Measurements from ENCODE around the gene CRYGN. TPM values are rescaled to one million over a fixed set of nuclear protein-coding genes. Genes with fewer than 3 reads are reported as not detected.

Gene CRYGN
- total RNA-seq, 2 donors from 2014 or later = 0.42 to 1.1 TPM

DNA sequence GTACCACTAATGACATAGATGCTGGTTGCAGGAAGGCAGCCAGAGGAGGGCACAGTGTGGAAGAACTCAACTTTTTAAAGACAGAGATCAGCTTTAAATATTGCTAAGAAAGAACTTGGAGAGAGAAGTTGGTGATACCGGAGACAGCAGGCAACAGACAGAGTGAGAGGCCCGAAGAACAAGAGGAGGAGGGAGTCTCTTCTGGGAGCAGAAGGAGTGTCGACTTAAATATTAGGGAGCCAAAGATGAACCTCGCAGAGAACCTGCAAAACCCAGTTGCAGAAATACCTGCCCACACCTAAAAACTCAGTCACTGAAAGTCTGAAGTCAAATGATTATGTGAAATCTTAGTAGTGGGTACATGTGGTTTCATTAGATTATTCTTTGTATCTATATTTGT, 26.7 kb downstream of the CRYGN start:
- intact Hi-C loops (cut with DNase I) = no loop called here
- DNase-seq (ENCODE audit: low spot score) = no peak

DNA sequence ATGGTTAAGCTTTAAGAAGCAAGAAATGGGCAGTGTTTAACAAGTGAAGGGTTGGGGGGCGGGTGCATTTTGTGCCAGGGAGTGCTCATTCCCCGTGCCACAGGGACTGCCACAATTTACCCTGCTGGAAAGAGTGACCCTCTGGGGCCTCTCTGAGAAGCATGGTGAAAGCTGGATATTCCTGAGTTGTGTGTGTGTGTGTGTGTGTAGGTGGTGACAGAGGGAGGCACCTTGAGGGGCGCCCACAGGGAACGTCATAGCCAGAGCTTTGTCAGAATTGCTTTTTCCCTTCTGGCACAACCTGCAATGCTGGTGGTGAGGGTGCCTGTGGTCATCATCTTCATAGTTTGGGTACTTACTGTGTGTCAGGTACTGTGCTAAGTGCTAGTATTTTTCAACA, 27.6 kb downstream of the CRYGN start:
- intact Hi-C loops (cut with DNase I) = no loop called here
- no peak for DNase-seq (ENCODE audit: low spot score)

DNA sequence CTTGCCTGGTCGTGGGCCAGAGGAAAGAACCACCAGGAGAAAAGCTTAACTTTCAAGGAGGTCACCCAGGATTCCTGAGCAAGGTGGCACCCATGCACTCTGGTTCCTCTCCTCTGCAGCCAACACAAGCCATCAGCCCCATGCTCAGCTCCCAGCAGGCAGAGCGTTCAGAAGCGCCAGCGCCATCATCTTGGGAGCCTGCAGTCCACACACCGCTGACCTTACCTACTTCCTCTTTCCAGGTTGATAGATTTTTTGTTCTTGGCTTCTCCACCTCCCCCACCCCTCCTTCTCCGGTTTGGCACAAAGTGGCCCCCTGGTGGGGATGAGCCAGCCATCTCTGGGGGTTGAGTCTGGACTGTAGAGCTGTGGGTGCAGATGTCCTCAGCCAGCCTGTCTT, 28.4 kb downstream of the CRYGN start:
- no peak for DNase-seq (ENCODE audit: low spot score)

DNA sequence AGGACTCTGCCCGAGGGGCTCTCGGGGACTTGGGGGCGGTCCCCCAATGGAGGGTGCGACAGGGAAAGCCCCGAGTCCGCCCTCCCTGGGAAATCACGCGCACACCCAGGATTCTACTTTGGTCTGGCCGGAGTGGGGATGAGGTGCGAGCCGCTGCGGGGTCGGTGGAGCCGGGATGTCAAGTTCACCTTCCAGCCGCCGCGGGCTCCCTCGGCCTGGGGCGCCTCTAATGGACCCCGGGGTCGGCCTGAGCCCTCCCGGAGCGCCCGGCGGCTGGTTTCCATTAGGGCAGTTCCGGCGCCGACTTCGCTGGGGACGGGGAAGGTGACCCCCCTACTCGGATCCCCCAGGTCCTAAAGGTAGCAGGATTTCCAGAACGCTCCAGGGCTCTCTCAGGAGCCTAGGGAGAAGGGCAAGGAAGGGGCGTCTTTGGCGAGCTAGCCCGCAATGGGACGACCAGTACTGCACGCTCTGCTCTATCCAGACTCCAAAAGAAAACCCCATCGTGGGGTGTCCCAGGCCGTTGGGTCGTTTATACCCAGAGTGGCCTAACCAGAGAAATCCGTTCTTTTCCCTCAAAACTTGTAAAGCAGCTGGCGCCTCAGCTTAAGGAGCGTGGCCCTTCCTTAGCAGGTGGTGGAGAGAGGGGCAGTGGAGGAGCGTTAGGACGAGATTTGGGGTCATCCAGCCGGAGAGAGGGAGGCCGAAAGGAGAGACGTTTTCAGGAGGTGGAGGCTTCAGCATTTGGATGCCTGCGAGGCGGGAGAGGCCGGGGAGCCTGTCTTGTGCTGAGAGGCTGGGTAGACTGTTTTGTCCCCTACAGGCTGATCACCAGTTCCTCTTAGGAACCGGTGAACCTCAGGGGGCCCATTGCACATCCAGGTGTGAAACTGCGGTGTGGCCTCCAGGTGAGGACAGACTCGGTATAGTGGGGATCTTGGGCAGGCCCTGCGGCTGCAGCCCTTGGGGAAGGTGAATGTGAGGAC, 29.2 kb downstream of the CRYGN start:
- no peak for DNase-seq (ENCODE audit: low spot score)
- intact Hi-C loops (cut with DNase I) = no loop called here

More for the DNA sequence above, 28.4 kb downstream of the CRYGN start:
- intact Hi-C loops (cut with DNase I) = no loop called here

DNA sequence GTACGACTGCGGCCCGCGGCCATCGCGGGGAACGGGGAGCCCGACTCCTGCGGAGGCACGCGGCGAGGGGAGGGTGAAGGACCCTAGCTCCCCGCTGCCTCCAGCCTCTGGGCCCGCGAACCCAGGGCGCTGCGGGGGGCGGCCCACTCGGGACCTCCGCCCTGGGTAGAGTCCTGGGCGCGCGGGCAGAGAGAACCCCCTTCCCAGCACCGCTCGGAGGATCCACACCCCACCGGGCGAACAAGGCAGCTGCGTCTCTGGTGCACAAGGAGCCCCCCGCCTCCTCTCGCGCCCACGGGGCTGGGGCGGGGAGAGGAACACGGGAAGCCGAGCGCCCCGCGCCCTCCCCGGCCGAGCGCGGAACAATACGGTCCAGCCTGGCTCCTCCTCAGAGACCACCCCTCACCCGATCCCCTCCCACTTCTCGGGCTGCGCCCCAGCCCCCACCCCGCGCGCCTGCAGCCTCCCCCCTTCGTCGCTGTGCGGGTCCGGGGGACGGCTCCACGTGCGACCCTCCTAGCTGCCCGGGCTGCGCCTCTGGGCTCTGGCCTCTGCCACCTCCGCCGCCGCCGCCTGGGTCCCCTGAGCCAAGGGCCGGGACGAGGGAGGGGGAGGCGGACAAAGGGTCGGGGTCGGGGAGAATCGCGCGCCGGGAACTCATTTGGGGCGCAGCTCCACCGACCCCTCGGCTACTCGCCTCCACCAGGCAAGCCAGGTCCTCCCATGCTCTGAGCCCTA, 30.1 kb downstream of the CRYGN start, which contains the start of gene WDR86:
WDR86 (minus strand) TSS at position 372 of the 738 bp plus-strand sequence. CDS start 449 bp downstream, outside the sequence.
- DNase-seq (ENCODE audit: low spot score) = no peak
- intact Hi-C loops (cut with DNase I) = no loop called here

DNA sequence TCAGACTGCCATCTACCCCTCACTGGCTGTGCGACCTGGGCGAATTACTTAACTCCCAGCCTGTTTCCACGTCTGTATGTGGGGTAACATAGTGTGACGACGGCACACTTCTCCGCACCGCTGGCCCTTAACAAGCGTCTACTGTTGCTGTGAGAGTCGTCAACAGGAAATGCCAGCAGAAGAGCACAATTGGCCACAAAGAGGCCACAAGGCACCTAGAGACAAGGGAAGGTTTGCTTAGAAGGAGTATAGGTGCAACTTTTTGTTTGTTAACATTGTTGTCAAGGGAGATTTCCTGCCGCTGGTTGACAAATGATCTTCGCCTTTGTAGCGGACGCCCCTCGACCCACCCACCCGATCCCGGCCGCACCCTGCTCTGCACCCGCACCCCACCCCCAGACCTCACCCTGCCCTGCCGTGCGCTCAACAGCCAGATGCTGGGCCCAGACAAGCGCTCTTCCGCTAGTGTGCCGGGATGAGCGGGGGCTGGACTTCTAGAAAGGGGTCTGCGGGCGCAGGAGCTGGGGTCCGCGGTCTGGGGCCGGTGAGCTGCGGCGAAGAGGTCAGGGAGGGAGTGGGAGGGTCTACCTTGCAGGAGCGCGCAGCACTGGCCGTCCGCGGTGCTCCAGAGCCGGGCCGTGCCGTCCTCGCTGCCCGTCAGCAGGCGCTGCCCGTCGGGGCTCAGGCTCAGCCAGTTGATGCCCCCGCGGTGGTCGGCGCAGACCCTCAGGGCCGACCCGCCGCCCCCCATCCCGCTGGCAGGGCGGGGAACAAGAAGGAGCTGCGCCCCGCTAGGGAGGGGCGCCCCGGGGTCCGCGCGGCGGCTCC, 30.9 kb downstream of the CRYGN start:
- intact Hi-C loops (cut with DNase I) = no loop called here
- DNase-seq (ENCODE audit: low spot score) = no peak

DNA sequence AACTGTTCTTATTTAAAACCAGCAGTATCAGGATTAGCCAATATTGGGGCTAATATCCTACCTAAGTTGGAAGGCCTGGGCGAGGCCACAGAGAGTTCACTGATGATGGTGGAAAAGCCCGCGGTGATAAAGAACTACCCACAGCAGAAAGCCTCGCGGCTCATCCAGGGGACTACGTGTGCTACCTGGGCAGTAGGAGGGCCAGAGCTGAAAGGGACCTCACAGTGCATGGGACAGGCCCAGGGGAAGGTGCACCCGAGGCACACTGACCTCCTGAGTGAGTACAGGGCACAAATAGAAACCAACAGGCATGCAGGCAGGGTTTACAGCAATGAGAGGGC, 31.5 kb downstream of the CRYGN start:
- intact Hi-C loops (cut with DNase I) = no loop called here
- no peak for DNase-seq (ENCODE audit: low spot score)

DNA sequence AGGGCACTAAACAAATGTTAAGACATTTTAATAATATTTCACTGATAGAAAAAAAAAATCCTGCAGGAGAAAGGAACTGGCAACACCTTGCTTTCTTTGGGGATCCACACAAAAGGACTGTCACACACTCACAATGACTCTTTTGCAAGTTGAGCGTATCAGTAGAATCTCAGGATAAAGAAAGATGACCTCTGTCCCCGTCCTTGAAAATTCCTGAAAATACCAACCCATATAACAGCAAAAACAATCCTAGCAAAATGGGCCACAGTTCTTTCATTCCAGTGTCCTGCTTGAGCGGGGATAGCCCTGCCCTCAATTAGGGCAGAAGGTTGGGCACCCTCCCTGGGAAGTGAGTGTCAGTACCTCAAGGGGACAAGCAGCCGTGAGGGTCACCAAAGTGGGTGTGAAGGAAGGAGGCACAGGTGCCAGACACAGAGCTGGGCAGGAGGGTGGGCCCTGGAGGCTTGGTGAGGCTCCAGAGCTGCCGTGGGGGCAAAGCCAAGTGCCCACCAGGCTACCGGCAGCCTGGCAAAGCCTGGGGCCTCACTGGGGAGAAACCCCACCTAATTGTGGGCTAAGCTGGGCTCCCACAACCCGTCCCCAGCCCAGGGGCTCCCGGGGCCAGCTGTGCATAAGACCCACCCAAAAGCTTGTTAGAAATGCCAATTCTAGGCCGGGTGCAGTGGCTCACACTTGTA, 32.9 kb downstream of the CRYGN start:
- DNase-seq (ENCODE audit: low spot score) = no peak
- intact Hi-C loops (cut with DNase I) = no loop called here

DNA sequence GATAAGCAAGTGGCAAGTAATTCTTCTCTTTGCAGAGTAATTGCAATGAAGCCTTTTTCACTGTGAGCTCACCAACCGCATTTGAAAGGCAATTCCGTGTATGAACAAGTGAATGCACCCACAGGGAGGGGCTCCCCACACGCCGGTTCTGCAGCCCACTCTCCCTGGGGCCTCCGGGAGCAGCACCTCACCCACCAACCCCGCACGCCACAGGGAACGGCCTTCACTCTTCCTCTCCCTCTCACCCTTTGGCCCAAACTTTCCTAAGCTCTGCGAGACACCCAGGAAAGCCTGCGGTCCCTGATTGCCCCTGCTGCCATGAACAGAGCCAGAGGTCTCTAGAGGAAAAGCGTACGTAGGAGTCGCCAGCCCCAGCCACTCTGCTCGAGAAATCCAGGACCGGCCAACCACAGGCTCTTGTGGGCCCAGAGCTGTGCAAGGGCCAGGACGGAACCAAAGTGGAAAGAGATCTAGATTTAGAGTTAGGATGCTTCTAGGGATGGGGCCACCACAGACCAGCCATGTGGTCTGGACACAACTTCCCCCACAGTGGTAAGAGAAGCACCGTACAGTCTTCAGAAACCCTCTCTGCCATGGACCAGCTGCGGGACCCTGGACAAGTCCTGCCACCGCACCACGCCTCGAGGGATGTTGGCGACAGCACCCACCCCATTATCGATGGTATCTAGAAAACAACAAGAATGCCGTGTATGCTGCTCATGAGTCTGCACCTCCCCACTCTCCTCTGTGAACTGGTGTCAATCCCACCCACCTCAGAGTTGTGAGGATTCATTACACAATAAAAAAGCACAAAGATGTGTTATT, 33.7 kb downstream of the CRYGN start:
- DNase-seq (ENCODE audit: low spot score) = no peak
- intact Hi-C loops (cut with DNase I) = no loop called here

DNA sequence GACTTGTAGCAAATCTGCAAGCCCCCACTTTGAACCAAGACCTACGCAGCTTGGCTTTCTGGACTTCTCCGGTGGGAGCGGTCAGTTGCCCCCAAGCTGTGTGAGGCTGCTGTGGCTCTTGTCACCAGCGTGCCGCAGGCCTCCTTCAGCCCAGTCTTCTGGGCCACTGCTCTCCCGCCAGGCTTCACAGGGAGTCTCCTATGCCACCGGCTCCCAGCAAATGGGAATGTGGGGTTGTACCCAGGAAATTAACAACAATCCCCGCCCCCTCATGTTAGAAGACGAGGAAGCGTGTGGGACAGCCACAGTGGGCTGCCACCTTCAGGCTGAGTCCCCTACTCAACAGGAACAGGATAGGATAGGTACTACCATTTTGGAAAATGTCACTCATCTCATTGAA, 34.4 kb downstream of the CRYGN start:
- intact Hi-C loops (cut with DNase I) = no loop called here
- no peak for DNase-seq (ENCODE audit: low spot score)

DNA sequence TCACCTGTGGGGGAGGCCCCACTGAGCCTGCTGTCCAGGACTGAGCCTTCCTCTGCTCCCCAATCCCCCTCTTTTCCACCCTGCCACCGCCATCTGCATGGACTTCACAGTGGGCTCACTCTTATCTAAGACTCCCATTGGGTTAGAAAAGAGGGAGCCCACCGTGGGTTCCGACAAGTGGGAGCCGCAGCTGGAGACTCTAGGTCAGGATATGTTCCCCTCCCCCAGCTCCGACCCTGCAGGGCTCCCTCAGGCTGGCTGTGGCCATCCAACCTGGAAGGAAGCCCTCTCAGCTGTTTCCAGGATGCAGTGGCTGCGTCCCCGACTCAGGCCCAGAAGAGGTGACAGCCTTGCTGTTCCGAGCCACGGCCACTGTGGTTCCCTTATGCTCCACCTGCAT, 34.9 kb downstream of the CRYGN start:
- no peak for DNase-seq (ENCODE audit: low spot score)
- intact Hi-C loops (cut with DNase I) = no loop called here

DNA sequence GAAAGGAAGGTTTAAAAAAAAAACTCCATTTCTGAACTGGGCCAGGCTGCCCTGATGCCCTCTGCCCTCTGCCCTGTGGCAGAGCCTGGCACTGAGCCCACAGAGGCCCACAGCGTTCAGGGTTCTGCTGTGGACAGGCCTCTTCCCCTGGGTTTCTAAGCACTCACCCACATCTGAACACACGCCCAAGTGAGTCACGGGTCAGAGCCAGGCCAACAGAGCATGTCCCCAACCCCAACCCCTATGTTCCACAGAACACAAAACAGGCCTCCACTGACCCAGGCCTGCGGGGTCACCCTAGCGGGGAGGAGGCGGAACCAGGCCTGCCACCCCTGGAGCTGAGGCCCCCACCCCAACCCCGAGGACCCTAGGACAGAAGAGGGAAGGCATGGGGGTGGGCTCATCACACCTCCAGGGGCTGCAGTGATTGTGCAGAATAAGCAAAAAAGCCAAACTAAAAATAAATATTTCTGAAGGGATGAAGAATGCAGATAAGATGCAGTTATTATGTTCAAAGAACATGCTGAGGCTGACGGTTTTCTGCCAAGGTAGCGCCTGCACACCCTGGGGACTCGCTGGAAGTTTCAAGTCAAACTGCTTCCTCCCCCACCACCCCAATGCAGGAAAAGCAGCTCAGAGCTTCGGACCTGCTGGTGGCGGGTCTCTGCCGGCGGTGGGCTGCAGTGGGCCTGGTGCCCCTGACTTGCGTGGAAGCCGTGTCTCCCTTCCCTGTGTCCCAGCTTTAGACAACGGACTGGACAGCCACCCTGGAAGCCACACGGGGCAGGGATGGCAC, 35.5 kb downstream of the CRYGN start:
- DNase-seq (ENCODE audit: low spot score) = no peak
- intact Hi-C loops (cut with DNase I) = no loop called here

DNA sequence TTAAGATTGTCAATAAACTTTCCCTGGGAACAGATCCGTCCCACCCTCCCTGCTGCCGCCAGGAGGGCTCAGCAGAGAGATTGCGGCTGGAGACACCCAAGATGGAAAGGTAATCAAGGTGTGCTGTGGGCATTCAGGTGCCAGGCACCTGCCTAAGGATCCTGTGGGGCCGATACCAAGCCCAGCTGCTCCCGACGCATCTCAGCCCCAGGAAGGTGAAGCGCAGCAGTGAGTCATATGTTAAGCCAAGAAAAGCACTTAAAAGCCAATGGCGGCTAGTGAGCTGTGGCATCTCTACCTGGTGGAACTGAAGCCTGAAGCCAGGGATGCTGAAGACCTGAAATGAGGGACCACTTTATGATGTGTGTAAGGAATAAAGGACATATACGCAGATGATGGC, 36.2 kb downstream of the CRYGN start:
- no peak for DNase-seq (ENCODE audit: low spot score)
- intact Hi-C loops (cut with DNase I) = no loop called here

DNA sequence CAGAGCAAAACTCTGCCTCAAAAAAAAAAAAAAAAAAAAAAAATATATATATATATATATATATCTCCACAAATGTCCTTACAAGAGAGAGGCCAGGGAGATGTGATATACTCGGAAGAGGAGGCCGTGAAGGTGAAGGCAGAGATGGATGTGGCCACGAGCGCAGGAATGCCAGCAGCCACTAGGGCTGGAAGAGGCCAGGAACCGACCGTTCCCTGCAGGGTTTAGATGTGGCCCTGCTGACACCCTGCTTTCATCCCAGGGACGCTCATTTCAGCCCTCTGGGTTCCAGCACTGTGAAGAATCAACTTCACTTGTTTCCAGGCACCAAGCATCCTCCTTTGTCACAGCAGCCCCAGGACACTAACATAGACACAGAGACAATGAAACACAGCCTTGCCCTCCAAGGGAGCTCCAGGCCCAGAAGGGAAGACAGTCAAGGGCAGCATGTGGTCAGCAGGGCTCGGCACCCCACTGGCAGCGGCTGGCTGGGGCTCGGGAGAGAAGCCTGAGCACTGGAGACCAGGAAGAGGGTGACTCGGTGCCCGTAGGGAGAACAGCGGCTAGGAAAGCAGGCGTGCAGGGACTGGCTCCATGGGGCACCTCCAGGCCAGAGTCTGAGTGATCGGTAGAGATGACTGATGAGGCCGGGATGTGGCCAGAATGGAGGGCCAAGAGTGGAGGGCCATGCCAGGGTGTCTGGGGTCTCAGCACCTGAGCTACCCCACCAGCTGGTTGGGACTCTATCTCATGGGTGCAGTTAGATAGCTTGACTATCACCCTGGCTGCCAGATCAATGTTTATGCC, 37.7 kb downstream of the CRYGN start:
- DNase-seq (ENCODE audit: low spot score) = no peak
- intact Hi-C loops (cut with DNase I) = no loop called here

DNA sequence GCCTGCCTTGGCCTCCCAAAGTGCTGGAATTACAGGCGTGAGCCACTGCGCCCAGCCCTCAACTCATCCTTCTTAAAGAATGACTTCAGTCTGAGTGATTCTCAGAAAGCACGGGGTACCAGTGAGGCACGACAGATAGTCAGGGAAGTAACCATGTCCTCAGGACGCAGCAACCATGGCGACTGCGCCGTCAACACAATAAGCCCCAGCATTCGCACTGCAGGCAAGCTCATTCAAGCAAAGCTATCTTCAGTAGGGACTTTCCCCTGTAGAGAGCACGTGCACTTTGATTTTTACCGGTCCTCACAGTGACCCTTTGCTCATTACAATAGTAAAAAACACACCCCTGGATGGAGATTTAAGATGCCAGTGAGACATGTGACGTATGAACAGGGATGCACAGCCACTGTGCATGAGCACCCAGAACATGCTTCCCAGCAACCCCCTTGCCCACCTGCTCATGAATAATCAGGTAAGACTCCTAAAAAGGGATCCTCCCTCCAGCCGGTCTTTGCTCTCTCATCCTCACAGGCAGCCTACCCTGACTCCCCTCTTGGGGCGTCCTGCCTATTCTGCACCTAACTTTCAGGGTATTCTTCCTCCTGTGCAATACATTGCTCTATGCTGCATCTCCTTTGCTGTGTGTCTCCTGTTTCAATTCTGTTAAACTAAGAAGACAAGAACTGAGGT, 39.2 kb downstream of the CRYGN start:
- intact Hi-C loops (cut with DNase I) = no loop called here
- DNase-seq (ENCODE audit: low spot score) = no peak

DNA sequence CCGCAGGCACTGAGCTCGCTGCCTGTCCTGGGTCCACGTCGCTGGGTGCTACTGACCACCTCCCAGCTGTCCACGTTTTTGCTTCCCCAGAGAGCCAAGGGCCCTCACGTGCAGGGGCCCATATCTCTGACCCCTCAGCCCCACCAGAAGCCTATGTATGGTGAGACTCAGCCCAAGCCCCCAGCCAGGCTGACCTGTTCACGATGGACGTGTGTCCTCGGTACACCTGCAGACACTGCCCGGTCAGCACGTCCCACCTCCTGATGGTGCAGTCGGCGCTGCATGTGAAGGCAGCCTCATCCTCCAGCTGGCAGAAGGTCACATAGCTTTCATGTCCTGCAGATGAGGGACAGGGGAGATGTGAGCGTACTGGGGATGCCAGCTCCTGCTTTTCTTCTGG, 40.0 kb downstream of the CRYGN start:
- no peak for DNase-seq (ENCODE audit: low spot score)
- intact Hi-C loops (cut with DNase I) = no loop called here
